Stomach (tissue), 4 donors: ENCODE results near the gene KCNJ9.

Experiments
- CTCF ChIP-seq, 7 experiments: fragments of 450-650 bp in 4 of 7; fragments of 200-600 bp in 3 of 7; sonication (generic) in 3 of 7; IDR thresholded peaks; one replicate each; pipeline ENCODE4 v1.5.1; 2016 to 2019; ENCODE audit warnings: antibody characterized with exemption in 7 of 7, control low read depth in 2 of 7, mild to moderate bottlenecking in 1 of 7
- POLR2A ChIP-seq, 4 donors: fragments of 450-650 bp; IDR thresholded peaks; one replicate each; pipeline ENCODE4 v1.6.1; 2016; ENCODE audit warnings: antibody characterized with exemption in 4 of 4, control low read depth in 2 of 4, mild to moderate bottlenecking in 1 of 4, moderate library complexity in 1 of 4
- POLR2AphosphoS5 ChIP-seq, 3 donors: sonication (generic); formaldehyde crosslinking; IDR thresholded peaks; one replicate each; pipeline ENCODE4 v1.6.1; 2016; ENCODE audit warnings: antibody characterized with exemption in 3 of 3

GRCh38 chr1:160090760-160091159, 9.4 kb downstream of the KCNJ9 start:
- TF ChIP-seq POLR2A (IDR thresholded peaks at IDR 0.05) = no peak
- TF ChIP-seq CTCF (IDR thresholded peaks at IDR 0.05) = no peak
- TF ChIP-seq POLR2AphosphoS5 (IDR thresholded peaks at IDR 0.05) = no peak
